ENCODE measurements around the gene CES4A.

The CES4A gene

DNA sequence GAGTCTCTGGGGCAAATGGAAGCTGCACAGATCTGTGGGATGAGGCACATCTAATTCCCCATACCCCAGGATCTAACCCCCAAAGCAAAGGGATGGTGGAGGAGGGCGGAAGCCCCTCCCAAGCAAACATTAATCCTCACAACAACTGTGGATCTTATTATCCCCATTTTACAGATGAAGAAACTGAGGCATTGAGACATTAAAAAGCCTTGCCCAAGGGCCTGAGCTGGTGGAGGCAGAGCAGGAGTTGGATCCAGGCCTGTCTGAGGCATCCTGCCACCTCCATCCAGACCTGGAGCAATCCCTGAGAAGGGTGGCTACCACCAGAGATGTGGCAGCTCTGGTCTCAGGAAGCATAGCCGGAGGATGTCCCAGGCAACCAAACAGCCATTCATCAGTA, 22.9 kb downstream of the CES4A start:
- H3K36me3 ChIP-seq (ENCODE audit: insufficient read depth, low read length): no peaks in the 10 kb centered on the region
- no peak overlapping the region for H3K4me3 ChIP-seq (ENCODE audit: low read length)
- H2AFZ ChIP-seq (ENCODE audit: low read depth, low read length): no peak overlapping the region
- no peaks in the 10 kb centered on the region for H3K4me1 ChIP-seq (ENCODE audit: insufficient read depth, low read length)
- H3K9me3 ChIP-seq (ENCODE audit: low read length): no peaks in the 10 kb centered on the region
- peaks cover 65% of the 10 kb centered on the region for H3K27me3 ChIP-seq (ENCODE audit: insufficient read depth, low read length)

DNA sequence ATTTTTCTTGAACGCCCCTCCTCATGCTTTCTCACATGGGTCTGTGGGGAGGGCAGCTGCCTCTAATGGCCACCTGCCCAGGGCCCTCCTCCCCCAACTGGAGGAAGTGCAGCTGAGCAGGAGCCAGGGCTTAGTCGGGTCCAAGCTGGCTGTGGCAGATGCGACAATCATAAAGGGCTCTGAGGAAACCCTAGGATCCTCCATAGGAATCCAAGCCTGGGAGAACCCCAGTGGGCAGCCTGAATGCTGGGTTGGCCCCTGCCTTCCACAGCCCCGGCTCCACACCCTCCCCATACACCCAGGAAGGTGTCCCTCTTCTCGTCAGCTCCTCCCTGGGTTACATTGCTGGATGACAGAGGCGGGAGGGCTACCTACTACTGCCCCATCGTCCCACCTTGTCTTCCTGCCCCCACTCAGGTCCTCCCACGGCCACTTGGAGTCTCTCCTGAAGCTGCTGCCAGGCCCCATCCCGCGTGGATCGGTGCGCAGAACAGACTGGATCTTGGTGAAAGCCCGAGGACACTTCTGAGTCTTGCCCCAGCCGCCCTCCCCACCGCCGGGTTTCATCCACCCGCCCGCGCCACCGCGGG, 24.9 kb downstream of the CES4A start:
- H3K9me3 ChIP-seq (ENCODE audit: low read length): no peaks in the 10 kb centered on the region
- H2AFZ ChIP-seq (ENCODE audit: low read depth, low read length): peak overlapping the region; percentile 69
- no peak overlapping the region for H3K4me3 ChIP-seq (ENCODE audit: low read length)
- peaks cover 67% of the 10 kb centered on the region for H3K27me3 ChIP-seq (ENCODE audit: insufficient read depth, low read length)
- no peaks in the 10 kb centered on the region for H3K36me3 ChIP-seq (ENCODE audit: insufficient read depth, low read length)
- H3K4me1 ChIP-seq (ENCODE audit: insufficient read depth, low read length): no peaks in the 10 kb centered on the region

DNA sequence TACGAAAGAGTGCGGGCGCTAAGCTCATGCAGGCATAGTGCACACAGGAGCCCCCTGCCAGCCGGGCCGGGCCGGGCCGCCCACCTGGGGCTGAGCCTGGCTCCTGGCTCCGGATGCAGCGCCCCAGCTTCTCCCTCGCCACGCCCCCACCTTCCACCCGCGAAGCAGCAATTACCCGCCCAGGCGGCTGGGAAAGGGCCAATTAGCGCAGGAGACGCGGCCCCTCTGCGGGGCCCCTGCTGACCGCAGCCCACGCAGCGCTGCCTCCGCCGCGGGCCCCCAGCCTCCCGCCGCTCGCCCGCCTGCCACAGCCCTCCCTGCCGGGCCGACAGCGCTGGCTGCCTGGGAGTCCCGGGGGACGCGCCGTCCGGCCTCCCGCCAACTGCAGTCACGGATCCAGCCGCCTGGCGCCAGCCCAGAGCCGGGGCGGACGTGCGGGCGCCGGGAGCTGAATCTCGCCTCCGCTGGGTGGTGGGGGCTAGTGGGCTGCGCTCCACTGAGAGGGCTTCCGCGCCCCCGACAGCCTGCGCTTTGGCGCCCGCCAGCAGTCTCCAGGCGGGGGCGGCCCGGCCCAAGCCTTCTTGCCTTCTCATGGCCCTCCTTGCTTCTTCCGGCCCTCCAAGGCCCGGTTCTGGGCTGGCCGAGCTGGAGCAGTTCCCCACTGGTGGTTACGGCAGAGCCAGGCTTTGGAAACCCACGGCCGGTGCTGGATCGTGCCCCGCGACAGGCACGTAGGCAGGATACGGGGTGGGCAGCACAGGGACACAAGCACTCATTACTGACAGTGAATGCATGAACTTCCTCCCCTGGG, 25.6 kb downstream of the CES4A start:
- no peaks in the 10 kb centered on the region for H3K36me3 ChIP-seq (ENCODE audit: insufficient read depth, low read length)
- peak overlapping the region; percentile 69 for H2AFZ ChIP-seq (ENCODE audit: low read depth, low read length)
- peaks cover 64% of the 10 kb centered on the region for H3K27me3 ChIP-seq (ENCODE audit: insufficient read depth, low read length)
- H3K4me1 ChIP-seq (ENCODE audit: insufficient read depth, low read length): no peaks in the 10 kb centered on the region
- H3K9me3 ChIP-seq (ENCODE audit: low read length): no peaks in the 10 kb centered on the region
- no peak overlapping the region for H3K4me3 ChIP-seq (ENCODE audit: low read length)

DNA sequence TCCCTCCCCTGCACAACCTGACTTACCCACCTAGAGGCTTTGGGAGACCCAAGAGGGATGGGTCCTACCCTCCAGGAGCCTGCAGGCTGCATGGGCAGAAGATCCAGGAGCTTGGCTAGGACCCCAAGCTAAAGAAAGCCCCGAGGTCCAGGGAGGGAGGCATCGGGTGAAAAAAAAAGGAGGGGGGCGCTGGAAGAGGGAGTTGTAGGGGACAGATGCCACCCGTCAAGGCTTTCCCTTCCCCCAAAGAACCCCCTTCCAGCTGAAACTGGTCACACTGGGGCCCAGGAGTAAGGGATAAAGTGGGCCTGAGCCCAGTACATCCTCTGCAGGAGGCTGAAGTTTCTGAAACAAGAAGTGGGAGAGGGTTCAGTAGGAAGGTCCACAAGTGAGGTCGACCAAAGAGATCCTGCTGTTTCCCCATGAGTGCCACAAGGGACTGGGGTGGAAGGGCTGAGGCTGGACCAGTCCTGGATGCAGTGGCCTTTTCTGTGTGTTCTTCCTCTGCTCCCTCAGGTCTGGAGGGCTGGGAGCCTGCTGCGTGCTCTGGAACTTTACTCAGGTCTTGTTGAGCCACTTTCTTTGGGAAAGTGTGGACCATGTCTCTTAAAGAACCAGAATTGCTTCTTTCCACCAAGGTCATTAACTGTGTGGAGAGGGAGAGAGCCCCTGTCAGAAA, 26.4 kb downstream of the CES4A start:
- H3K36me3 ChIP-seq (ENCODE audit: insufficient read depth, low read length): no peaks in the 10 kb centered on the region
- peaks cover 57% of the 10 kb centered on the region for H3K27me3 ChIP-seq (ENCODE audit: insufficient read depth, low read length)
- H3K4me3 ChIP-seq (ENCODE audit: low read length): no peak overlapping the region
- no peaks in the 10 kb centered on the region for H3K4me1 ChIP-seq (ENCODE audit: insufficient read depth, low read length)
- H3K9me3 ChIP-seq (ENCODE audit: low read length): no peaks in the 10 kb centered on the region
- peak overlapping the region; percentile 69 for H2AFZ ChIP-seq (ENCODE audit: low read depth, low read length)

DNA sequence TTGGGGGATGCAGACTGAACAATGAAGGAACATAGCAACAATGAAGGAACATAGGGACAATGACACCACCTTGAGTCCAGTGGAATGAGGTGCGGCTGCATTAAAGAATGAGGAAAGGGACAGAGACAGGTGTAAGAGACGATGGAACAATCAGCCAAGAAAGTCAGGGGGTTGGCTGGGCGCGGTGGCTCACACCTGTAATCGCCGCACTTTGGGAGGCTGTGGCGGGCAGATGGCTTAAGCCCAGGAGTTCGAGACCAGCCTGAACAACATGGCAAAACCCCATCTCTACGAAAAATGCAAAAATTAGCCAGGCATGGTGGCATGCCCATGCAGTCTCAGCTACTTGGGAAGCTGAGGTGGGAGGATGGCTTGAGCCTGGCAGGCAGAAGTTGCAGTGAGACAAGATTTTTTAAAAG, 26.9 kb downstream of the CES4A start:
- Histone ChIP-seq H2AFZ (ENCODE audit: low read depth, low read length) (no peak overlapping the region), H3K27me3 (ENCODE audit: insufficient read depth, low read length) (peaks cover 57% of the 10 kb centered on the region), H3K4me3 (ENCODE audit: low read length) (no peak overlapping the region), H3K9me3 (ENCODE audit: low read length) (no peaks in the 10 kb centered on the region), H3K4me1 (ENCODE audit: insufficient read depth, low read length) (no peaks in the 10 kb centered on the region), H3K36me3 (ENCODE audit: insufficient read depth, low read length) (no peaks in the 10 kb centered on the region)

DNA sequence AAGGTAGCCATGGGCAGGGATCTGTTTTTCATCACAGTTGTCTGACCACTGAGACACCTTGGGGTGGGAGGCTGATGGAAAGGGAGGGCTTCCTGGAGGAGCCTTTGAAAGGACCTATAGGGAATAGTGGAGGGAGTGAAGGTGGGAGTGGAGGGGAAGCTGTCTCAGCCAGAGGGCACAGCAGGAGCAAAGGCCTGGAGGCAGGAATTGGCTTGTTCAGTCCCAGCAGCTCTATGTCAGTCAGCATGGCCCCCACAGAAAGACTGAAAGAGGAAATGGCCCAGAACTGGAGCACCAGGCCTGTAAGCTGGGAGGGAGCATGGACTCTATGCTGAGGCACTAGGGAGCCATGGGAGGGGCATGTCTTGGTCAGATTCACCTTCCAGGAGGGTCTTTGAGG, 27.8 kb downstream of the CES4A start:
- Histone ChIP-seq H3K36me3 (ENCODE audit: insufficient read depth, low read length) (no peaks in the 10 kb centered on the region), H3K27me3 (ENCODE audit: insufficient read depth, low read length) (peaks cover 51% of the 10 kb centered on the region), H3K9me3 (ENCODE audit: low read length) (no peaks in the 10 kb centered on the region), H3K4me1 (ENCODE audit: insufficient read depth, low read length) (no peaks in the 10 kb centered on the region), H2AFZ (ENCODE audit: low read depth, low read length) (no peak overlapping the region), H3K4me3 (ENCODE audit: low read length) (no peak overlapping the region)

DNA sequence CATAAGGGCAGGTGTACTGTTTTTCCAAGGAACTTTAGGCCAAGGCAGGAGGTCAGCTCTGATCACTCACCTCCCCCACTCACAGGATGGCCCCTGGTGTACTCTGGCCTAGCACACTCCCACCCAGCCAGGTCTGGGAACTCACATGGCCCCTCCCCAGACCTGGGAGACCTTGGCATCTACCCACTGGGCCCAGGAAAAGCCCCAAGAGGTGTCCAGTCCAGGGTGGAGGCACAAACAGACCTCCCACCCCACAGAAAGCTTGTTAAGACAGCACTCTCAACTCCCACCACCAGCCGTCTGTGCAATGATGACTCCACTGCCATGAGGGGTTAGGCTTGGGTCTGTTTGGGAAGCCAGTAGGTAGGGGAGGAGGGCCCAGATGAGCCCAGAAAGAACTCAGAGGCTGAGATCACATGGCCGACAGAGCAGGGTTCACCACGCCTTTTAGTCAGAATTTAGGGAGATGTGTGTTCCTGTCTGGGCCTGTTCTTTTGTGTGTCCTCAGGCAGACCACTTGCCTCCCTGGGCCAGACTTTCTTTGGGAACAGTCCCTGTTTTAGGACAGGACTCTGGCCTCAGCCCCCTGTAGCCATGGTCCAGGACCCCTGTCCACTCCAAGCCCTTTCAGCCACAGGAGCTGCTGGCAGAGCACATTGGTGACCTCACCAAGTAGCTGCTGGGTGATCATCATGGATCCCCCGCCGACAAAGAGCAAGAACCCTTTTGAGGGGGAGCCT, 28.5 kb downstream of the CES4A start:
- H3K9me3 ChIP-seq (ENCODE audit: low read length): no peaks in the 10 kb centered on the region
- H3K4me3 ChIP-seq (ENCODE audit: low read length): no peak overlapping the region
- H2AFZ ChIP-seq (ENCODE audit: low read depth, low read length): no peak overlapping the region
- H3K4me1 ChIP-seq (ENCODE audit: insufficient read depth, low read length): no peaks in the 10 kb centered on the region
- H3K27me3 ChIP-seq (ENCODE audit: insufficient read depth, low read length): peaks cover 44% of the 10 kb centered on the region
- H3K36me3 ChIP-seq (ENCODE audit: insufficient read depth, low read length): no peaks in the 10 kb centered on the region

DNA sequence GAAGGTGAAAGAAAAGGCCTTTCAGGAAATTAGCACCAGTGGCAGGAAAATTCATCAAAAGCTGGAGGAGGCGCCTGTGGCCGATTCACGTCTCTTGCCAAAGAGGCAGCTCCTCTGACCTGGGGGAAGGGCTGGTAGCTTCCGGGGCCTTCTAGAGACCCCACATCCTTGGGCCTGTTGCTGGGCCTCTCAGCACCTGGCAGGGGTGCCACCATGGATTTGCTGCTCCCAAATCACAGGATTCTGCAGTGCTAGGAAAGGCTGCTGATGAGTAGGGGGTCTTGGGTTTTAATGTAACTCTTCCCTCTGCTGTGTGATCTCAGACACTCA, 29.0 kb downstream of the CES4A start:
- Histone ChIP-seq H3K27me3 (ENCODE audit: insufficient read depth, low read length) (peaks cover 41% of the 10 kb centered on the region), H3K36me3 (ENCODE audit: insufficient read depth, low read length) (no peaks in the 10 kb centered on the region), H3K4me3 (ENCODE audit: low read length) (no peak overlapping the region), H3K4me1 (ENCODE audit: insufficient read depth, low read length) (no peaks in the 10 kb centered on the region), H3K9me3 (ENCODE audit: low read length) (no peaks in the 10 kb centered on the region), H2AFZ (ENCODE audit: low read depth, low read length) (no peak overlapping the region)

DNA sequence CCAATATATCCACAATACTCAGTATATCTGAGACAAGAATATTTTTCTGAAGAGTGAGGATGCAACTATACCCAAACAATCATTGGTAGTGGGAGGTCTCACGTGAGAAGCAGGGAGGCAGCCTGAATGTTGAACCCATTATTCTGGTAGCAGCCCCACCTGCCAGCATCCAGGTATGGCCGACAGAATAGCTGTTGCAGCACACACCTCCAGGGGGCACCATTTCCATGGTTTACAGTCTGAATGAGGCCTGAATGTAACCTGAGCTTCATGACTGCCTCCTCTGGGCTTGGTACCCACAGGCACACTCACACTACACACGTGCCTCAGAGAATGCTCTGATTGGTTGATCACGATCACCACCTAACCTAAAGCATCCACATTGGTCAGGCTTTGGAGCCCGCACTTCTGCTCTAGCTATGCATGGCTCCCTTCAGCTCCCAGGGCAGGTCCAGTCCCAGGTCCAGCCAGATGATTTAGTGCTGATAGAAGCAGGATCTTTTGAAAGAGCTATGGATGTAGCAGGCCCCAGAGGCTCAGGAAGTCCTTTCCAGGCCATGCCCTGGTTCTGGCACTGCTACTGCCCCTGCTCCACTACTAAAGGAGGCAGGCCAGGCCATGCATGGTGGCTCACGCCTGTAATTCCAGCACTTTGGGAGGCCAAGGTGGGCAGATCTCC, 29.6 kb downstream of the CES4A start:
- no peak overlapping the region for H2AFZ ChIP-seq (ENCODE audit: low read depth, low read length)
- no peaks in the 10 kb centered on the region for H3K4me1 ChIP-seq (ENCODE audit: insufficient read depth, low read length)
- no peaks in the 10 kb centered on the region for H3K36me3 ChIP-seq (ENCODE audit: insufficient read depth, low read length)
- no peaks in the 10 kb centered on the region for H3K9me3 ChIP-seq (ENCODE audit: low read length)
- H3K27me3 ChIP-seq (ENCODE audit: insufficient read depth, low read length): peaks cover 36% of the 10 kb centered on the region
- no peak overlapping the region for H3K4me3 ChIP-seq (ENCODE audit: low read length)

DNA sequence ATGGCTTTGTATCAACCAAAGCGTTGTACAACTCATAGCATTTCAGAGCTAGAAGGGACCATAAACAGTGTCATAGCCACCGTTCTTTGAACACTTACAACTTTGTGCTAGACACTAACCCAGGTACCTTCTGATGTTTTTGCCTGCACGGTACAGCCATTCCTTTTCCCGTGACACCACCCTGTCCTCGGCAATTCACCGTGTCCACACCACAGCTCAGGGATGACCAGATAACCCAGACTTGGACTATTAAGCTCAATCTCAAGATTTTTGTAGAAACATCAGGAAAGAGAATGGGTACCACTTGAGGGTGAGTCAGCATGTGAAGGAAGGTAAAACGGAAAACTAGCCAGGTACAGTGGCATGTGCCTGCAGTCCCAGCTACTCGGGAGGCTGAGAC, 30.8 kb downstream of the CES4A start:
- H3K4me1 ChIP-seq (ENCODE audit: insufficient read depth, low read length): no peaks in the 10 kb centered on the region
- no peaks in the 10 kb centered on the region for H3K36me3 ChIP-seq (ENCODE audit: insufficient read depth, low read length)
- H2AFZ ChIP-seq (ENCODE audit: low read depth, low read length): no peak overlapping the region

DNA sequence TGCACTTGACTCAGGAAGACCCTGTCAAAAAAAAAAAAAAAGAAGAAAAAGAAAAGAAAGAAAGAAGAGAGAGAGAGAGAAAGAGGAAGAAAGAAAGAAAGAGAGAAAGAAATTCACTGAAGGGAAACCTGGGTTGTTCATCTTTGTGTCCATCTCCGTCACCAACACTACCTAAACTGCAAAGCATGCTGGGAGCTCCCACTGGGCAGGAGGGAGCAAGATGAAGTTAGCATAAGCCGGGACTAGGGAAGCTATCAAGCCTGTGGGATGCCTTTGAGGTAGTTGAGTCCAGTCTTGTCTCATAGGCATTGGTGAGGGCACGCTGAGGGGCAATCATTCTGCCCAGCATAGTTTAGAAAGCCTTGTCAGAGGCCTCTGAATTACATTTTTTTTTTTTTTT, 32.9 kb downstream of the CES4A start:
- H3K36me3 ChIP-seq (ENCODE audit: insufficient read depth, low read length): no peaks in the 10 kb centered on the region
- no peaks in the 10 kb centered on the region for H3K4me1 ChIP-seq (ENCODE audit: insufficient read depth, low read length)
- peaks cover 5% of the 10 kb centered on the region for H3K27me3 ChIP-seq (ENCODE audit: insufficient read depth, low read length)
- no peaks in the 10 kb centered on the region for H3K9me3 ChIP-seq (ENCODE audit: low read length)
- no peak overlapping the region for H2AFZ ChIP-seq (ENCODE audit: low read depth, low read length)
- no peak overlapping the region for H3K4me3 ChIP-seq (ENCODE audit: low read length)

More for the DNA sequence above, 30.8 kb downstream of the CES4A start:
- Histone ChIP-seq H3K27me3 (ENCODE audit: insufficient read depth, low read length) (peaks cover 25% of the 10 kb centered on the region), H3K4me3 (ENCODE audit: low read length) (no peak overlapping the region), H3K9me3 (ENCODE audit: low read length) (no peaks in the 10 kb centered on the region)

DNA sequence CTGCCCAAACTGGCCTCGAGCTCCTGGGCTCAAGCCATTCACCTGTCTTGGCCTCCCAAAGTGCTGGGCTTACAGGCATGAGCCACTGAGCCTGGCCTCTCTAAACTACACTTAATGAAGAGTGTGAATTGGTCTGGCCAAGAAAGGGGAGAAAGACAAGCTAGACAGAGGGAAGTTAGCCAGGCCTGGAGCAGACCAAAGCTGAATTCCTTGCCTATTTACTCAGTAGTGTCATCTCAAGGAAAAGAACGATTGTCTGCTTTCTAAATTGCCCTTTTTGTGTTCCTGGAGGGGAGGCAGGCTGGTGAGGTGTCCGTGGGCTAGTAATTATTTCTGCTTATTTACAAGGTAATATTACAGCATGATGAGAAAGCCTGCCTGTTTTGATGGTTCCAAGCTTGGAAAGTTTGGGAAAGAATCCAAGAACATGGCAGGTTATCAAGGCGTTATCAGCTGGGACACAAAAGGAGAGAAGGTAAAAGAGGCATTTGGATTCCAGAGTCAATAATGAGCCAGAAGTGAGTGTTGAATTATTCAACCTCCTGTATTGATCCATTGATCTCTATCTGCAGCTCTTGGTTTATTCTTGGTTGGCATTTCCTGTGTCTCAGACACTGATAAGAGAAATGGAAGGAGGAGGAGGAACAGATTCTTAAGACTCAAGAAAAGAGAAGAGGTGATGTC, 34.3 kb downstream of the CES4A start:
- no peak overlapping the region for H3K4me3 ChIP-seq (ENCODE audit: low read length)
- H3K36me3 ChIP-seq (ENCODE audit: insufficient read depth, low read length): no peaks in the 10 kb centered on the region
- H3K9me3 ChIP-seq (ENCODE audit: low read length): no peaks in the 10 kb centered on the region

More for the DNA sequence above, 34.3 kb downstream of the CES4A start:
- Histone ChIP-seq H3K27me3 (ENCODE audit: insufficient read depth, low read length) (no peaks in the 10 kb centered on the region), H2AFZ (ENCODE audit: low read depth, low read length) (no peak overlapping the region), H3K4me1 (ENCODE audit: insufficient read depth, low read length) (no peaks in the 10 kb centered on the region)
